SK-N-SH (cell line): Measurements from ENCODE around the gene SLC28A3. TPM values are rescaled to one million over a fixed set of nuclear protein-coding genes. Genes with fewer than 3 reads are reported as not detected.

Experiments
- CTCF ChIA-PET: fragments of 300-600, 350-600 bp; formaldehyde crosslinking; extraction: SDS; loops from one replicate; lab custom pipeline; 2021; lab: Yijun Ruan, JAX
- POLR2A ChIA-PET: fragments of 350-600 bp; sonication (Branson Sonifier 250); formaldehyde crosslinking; extraction: SDS; loops from one replicate; lab custom pipeline; 2020; ENCODE audit warnings: antibody characterized with exemption, inconsistent platforms; lab: Yijun Ruan, JAX
- DNase-seq: peaks from one replicate; pipeline ENCODE4 v3.0.0; 2012
- H2AFZ ChIP-seq: fragments of 200-600 bp; sonication (generic); 2 replicates; pipeline ENCODE4 v1.8.1; 2016; ENCODE audit warnings: antibody characterized with exemption, mild to moderate bottlenecking, low read depth
- H3F3A ChIP-seq: fragments of 200-600 bp; sonication (generic); replicated peaks from 2 replicates; pipeline ENCODE3; 2016; ENCODE audit warnings: antibody characterized with exemption, mild to moderate bottlenecking; ENCODE audit not compliant: insufficient read depth
- H3K27ac ChIP-seq, 2 experiments: fragments of 200-500 bp in 1 of 2; fragments of 200-600 bp in 1 of 2; sonication (Bioruptor generic) in 1 of 2; sonication (generic), shearing (Covaris generic) in 1 of 2; 2 replicates each; pipeline versions ENCODE4 v1.5.1 to v1.6.1; 2014 to 2016; ENCODE audit warnings: low read depth in 2 of 2, inconsistent platforms in 1 of 2, low read length in 1 of 2, mild to moderate bottlenecking in 1 of 2, mixed read lengths in 1 of 2
- H3K27me3 ChIP-seq: fragments of 200-600 bp; sonication (generic), shearing (Covaris generic); 2 replicates; pipeline ENCODE4 v1.6.1; 2016; ENCODE audit warnings: mixed run types; ENCODE audit not compliant: insufficient read depth
- H3K36me3 ChIP-seq, 2 experiments: fragments of 200-500 bp in 1 of 2; fragments of 200-600 bp in 1 of 2; sonication (Bioruptor generic) in 1 of 2; sonication (generic) in 1 of 2; replicated peaks in 1 of 2; 2 replicates each; pipeline versions ENCODE3 to v1.5.1; 2014 to 2016; ENCODE audit warnings: low read length in 1 of 2, mild to moderate bottlenecking in 1 of 2; ENCODE audit not compliant: insufficient read depth in 2 of 2, control insufficient read depth in 1 of 2
- H3K4me1 ChIP-seq, 2 experiments: fragments of 200-500 bp in 1 of 2; fragments of 200-600 bp in 1 of 2; sonication (Bioruptor generic) in 1 of 2; sonication (generic), shearing (Covaris generic) in 1 of 2; 2 replicates each; pipeline versions ENCODE4 v1.5.1 to v1.6.1; 2014 to 2016; ENCODE audit warnings: low read depth in 1 of 2, low read length in 1 of 2, mixed run types in 1 of 2; ENCODE audit not compliant: insufficient read depth in 2 of 2, control insufficient read depth in 1 of 2
- H3K4me2 ChIP-seq: fragments of 200-600 bp; sonication (generic), shearing (Covaris generic); 2 replicates; pipeline ENCODE4 v1.6.1; 2017; ENCODE audit warnings: mixed run types
- H3K4me3 ChIP-seq, 2 experiments: fragments of 200-500 bp in 1 of 2; fragments of 200-600 bp in 1 of 2; sonication (Bioruptor generic) in 1 of 2; sonication (generic), shearing (Covaris generic) in 1 of 2; 2 replicates each; pipeline versions ENCODE4 v1.5.1 to v1.8.1; 2014 to 2016; ENCODE audit warnings: low read depth in 2 of 2, inconsistent platforms in 1 of 2, low read length in 1 of 2, mild to moderate bottlenecking in 1 of 2, mixed read lengths in 1 of 2, moderate library complexity in 1 of 2
- H3K79me2 ChIP-seq: fragments of 200-600 bp; sonication (generic); 2 replicates; pipeline ENCODE4 v1.8.1; 2017; ENCODE audit warnings: mild to moderate bottlenecking; ENCODE audit not compliant: insufficient read depth
- H3K9ac ChIP-seq: fragments of 200-600 bp; sonication (generic); 2 replicates; pipeline ENCODE4 v1.6.1; 2017; ENCODE audit warnings: mixed run types
- H3K9me2 ChIP-seq: fragments of 200-600 bp; sonication (generic); 2 replicates; pipeline ENCODE4 v1.6.1; 2017; ENCODE audit warnings: mixed run types
- H3K9me3 ChIP-seq: fragments of 200-600 bp; sonication (generic); 2 replicates; pipeline ENCODE4 v1.6.1; 2017; ENCODE audit warnings: mixed run types, mild to moderate bottlenecking, moderate library complexity
- H4K20me1 ChIP-seq: fragments of 200-600 bp; sonication (generic); 2 replicates; pipeline ENCODE4 v1.6.1; 2017; ENCODE audit warnings: mild to moderate bottlenecking, mixed run types; ENCODE audit not compliant: insufficient read depth
- ELF1 ChIP-seq: IDR thresholded peaks from 2 replicates; pipeline ENCODE4 v1.4.0; 2012
- EZH2phosphoT487 ChIP-seq: fragments of 200-600 bp; sonication (generic); IDR thresholded peaks from 2 replicates; pipeline ENCODE4 v1.6.1; 2017; ENCODE audit warnings: low read depth, mixed run types, mild to moderate bottlenecking, antibody characterized with exemption, moderate library complexity, borderline replicate concordance
- FOXJ3 ChIP-seq: sonication (generic); formaldehyde crosslinking; IDR thresholded peaks from 2 replicates; pipeline ENCODE4 v1.5.1; 2020; ENCODE audit warnings: mild to moderate bottlenecking, missing genetic modification reagents
- GATA2 ChIP-seq: sonication (generic); formaldehyde crosslinking; IDR thresholded peaks from 2 replicates; pipeline ENCODE4 v1.5.0; 2020; ENCODE audit warnings: mild to moderate bottlenecking, missing genetic modification reagents
- JUND ChIP-seq: IDR thresholded peaks from 2 replicates; pipeline ENCODE4 v1.4.0; 2012
- MAX ChIP-seq: IDR thresholded peaks from 2 replicates; pipeline ENCODE4 v1.4.0; 2012; ENCODE audit warnings: low read depth
- MXI1 ChIP-seq: IDR thresholded peaks from 2 replicates; pipeline ENCODE4 v1.6.1; 2012; ENCODE audit warnings: mild to moderate bottlenecking, low read depth, low read length, improper control_type of control experiment
- NFIC ChIP-seq: IDR thresholded peaks from 2 replicates; pipeline ENCODE4 v1.4.0; 2012; ENCODE audit warnings: borderline replicate concordance
- RAD21 ChIP-seq: IDR thresholded peaks from 2 replicates; pipeline ENCODE4 v1.6.1; 2012; ENCODE audit warnings: mild to moderate bottlenecking, low read length
- TCF12 ChIP-seq: IDR thresholded peaks from 2 replicates; pipeline ENCODE4 v1.4.0; 2012
- TEAD4 ChIP-seq: IDR thresholded peaks from 2 replicates; pipeline ENCODE4 v1.4.0; 2012; ENCODE audit warnings: mild to moderate bottlenecking, borderline replicate concordance; ENCODE audit not compliant: insufficient read depth
- USF2 ChIP-seq: fragments of 150-350 bp; IDR thresholded peaks from 2 replicates; pipeline ENCODE4 v1.6.1; 2017; ENCODE audit warnings: antibody characterized with exemption, low read length, low read depth, borderline replicate concordance
- YY1 ChIP-seq: IDR thresholded peaks from 2 replicates; pipeline ENCODE4 v1.4.0; 2012; ENCODE audit warnings: low read depth, mild to moderate bottlenecking
- WGBS: methylation state at CpG from one replicate; pipeline ENCODE4 v1.1.6; 2017; ENCODE audit warnings: low lambda C conversion rate; 5-methylcytosine and 5-hydroxymethylcytosine counted together
- polyA plus RNA-seq, 3 experiments: library from polyadenylated mRNA; depleted of rRNA; stranded (reverse); fragments of >200 nt; gene quantifications; 2 replicates each; pipeline ENCODE4 v1.2.3, GENCODE V29; 2012

Gene SLC28A3
- polyA plus RNA-seq, 1 of the 3 experiments (the other 2 are of a cell fraction), result 0.23 TPM

- no peaks in the 10 kb centered on the region for H3K9me3 ChIP-seq
- no peaks in the 10 kb centered on the region for H3K36me3 ChIP-seq
- H3F3A ChIP-seq, result no peaks in the 10 kb centered on the region
- H3K79me2 ChIP-seq, result no peaks in the 10 kb centered on the region
- H4K20me1 ChIP-seq, result no peaks in the 10 kb centered on the region
- no peaks in the 10 kb centered on the region for H3K4me1 ChIP-seq
- no peak for TF ChIP-seq EZH2phosphoT487
- no peak for TF ChIP-seq RAD21
- TF ChIP-seq NFIC, result no peak
- TF ChIP-seq TEAD4, result no peak
- TF ChIP-seq MAX, result no peak
- no peak for TF ChIP-seq USF2
- no peak for TF ChIP-seq YY1
- TF ChIP-seq MXI1, result no peak
- TF ChIP-seq GATA2 (CRISPR knock-in tag), result no peak
- TF ChIP-seq TCF12, result no peak
- TF ChIP-seq, all 33 proteins: peak for 0
- Histone ChIP-seq H3K27me3 (no peaks in the 10 kb centered on the region; the same call in 1 of the 2 replicates), H3K9ac (no peak overlapping the region), H3K4me2 (no peak overlapping the region), H3K27ac (no peak overlapping the region), H3K9me2 (no peaks in the 10 kb centered on the region), H2AFZ (no peak overlapping the region), H3K4me3 (no peak overlapping the region)
- DNase-seq, result no peak
- WGBS, result 51% methylated on average over 5 of the region's 5 CpGs
- ChIA-PET POLR2A (no interaction called here), CTCF (interaction anchor here (1.4 to 5.0 kb wide), 2 partner anchors 9 to 10 kb away, joined by 7 to 26 read pairs; no protein-coding TSS in a partner anchor)
Measured at GRCh38 chr9:84387821-84388220, 47.3 kb upstream of the SLC28A3 start.

- Histone ChIP-seq H3K4me3 (no peak overlapping the region), H3K36me3 (no peaks in the 10 kb centered on the region), H3K4me1 (no peaks in the 10 kb centered on the region), H3K4me2 (no peak overlapping the region), H3K27ac (no peak overlapping the region), H4K20me1 (no peaks in the 10 kb centered on the region), H3K27me3 (no peaks in the 10 kb centered on the region; the same call in 1 of the 2 replicates), H3K9me3 (no peaks in the 10 kb centered on the region), H3K9ac (no peak overlapping the region), H3K9me2 (no peaks in the 10 kb centered on the region), H3F3A (no peaks in the 10 kb centered on the region), H2AFZ (no peak overlapping the region), H3K79me2 (no peaks in the 10 kb centered on the region)
- CTCF ChIA-PET, result interaction anchor here (5.0 kb wide), 1 partner anchor 11 kb away, joined by 26 read pairs; no protein-coding TSS in a partner anchor
- DNase-seq, result no peak
- 59% methylated on average over 1 of the region's 1 CpG for WGBS
- POLR2A ChIA-PET, result no interaction called here
- TF ChIP-seq JUND (no peak), FOXJ3 (CRISPR knock-in tag) (no peak), GATA2 (CRISPR knock-in tag) (no peak), ELF1 (no peak), NFIC (no peak)
Measured at GRCh38 chr9:84386753-84387152, 46.2 kb upstream of the SLC28A3 start.
